Measurements from ENCODE around the gene CHRNB4.

- no peak for TF ChIP-seq CTCF (conservative IDR thresholded peaks at IDR 0.05 in 1 of 2, IDR thresholded peaks at IDR 0.05 in 1 of 2; ENCODE audit: low read depth in 1 of 2, low read length in 2 of 2)
- TF ChIP-seq EZH2 (IDR thresholded peaks at IDR 0.05; ENCODE audit: low read length, missing control alignments), result no peak
Observed at GRCh38 chr15:78625606-78626280, 15.3 kb downstream of the CHRNB4 start.

Measured in fibroblast of lung (primary cell).